ENCODE measurements around the gene PLP1. TPM values are rescaled to one million over a fixed set of nuclear protein-coding genes. Genes with fewer than 3 reads are reported as not detected.

Gene PLP1, protein sequence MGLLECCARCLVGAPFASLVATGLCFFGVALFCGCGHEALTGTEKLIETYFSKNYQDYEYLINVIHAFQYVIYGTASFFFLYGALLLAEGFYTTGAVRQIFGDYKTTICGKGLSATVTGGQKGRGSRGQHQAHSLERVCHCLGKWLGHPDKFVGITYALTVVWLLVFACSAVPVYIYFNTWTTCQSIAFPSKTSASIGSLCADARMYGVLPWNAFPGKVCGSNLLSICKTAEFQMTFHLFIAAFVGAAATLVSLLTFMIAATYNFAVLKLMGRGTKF
- 10 to 100 TPM in 1 of 2 donors, 1 to 10 TPM in 1; 2.9 to 77.5 TPM for total RNA-seq

DNA sequence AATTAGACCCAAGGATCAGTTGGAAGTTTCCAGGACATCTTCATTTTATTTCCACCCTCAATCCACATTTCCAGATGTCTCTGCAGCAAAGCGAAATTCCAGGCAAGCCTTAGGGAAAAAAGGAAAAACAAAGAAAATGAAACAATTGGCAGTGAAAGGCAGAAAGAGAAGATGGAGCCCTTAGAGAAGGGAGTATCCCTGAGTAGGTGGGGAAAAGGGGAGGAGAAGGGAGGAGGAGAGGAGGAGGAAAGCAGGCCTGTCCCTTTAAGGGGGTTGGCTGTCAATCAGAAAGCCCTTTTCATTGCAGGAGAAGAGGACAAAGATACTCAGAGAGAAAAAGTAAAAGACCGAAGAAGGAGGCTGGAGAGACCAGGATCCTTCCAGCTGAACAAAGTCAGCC lies at the start of gene PLP1:
TSS of gene PLP1 (plus strand) at position 295 of the 400 bp plus-strand sequence. CDS start 156 bp downstream, outside the sequence.
- H3K36me3 ChIP-seq = no peaks in the 10 kb centered on the region
- no peaks in the 10 kb centered on the region for H3K4me1 ChIP-seq (replicated peaks)
- TF ChIP-seq POLR2AphosphoS5 (IDR thresholded peaks at IDR 0.05) = no peak
- no peak for TF ChIP-seq POLR2A (IDR thresholded peaks at IDR 0.05)
- TF ChIP-seq CTCF (IDR thresholded peaks at IDR 0.05) = no peak
- intact Hi-C loops (cut with DNase I) = loop anchor here (10.0 kb wide), 1 partner anchor 82 kb away; no protein-coding TSS in a partner anchor
- no peak within 1 kb of the TSS for H3K4me3 ChIP-seq
- no peak for DNase-seq (ENCODE audit: low spot score)
- no peaks in the 10 kb centered on the region for H3K27me3 ChIP-seq (replicated peaks; ENCODE audit: insufficient read depth)
- H3K27ac ChIP-seq = no peak within 1 kb of the TSS
- WGBS = 63% methylated on average over 2 of the region's 2 CpGs
- no peaks in the 10 kb centered on the region for H3K9me3 ChIP-seq

GRCh38 chrX:103727115-103727514 lies 49.5 kb upstream of the PLP1 start:
- TF ChIP-seq CTCF (IDR thresholded peaks at IDR 0.05) (no peak), POLR2A (IDR thresholded peaks at IDR 0.05) (no peak), POLR2AphosphoS5 (IDR thresholded peaks at IDR 0.05) (no peak)
- H3K27me3 ChIP-seq (replicated peaks; ENCODE audit: insufficient read depth) = no peaks in the 10 kb centered on the region
- DNase-seq (ENCODE audit: low spot score) = no peak
- no peaks in the 10 kb centered on the region for H3K4me1 ChIP-seq (replicated peaks)
- intact Hi-C loops (cut with DNase I) = no loop called here
- H3K36me3 ChIP-seq = no peaks in the 10 kb centered on the region
- H3K27ac ChIP-seq = no peak overlapping the region
- no peak overlapping the region for H3K4me3 ChIP-seq
- WGBS = 46% methylated on average over 3 of the region's 4 CpGs
- H3K9me3 ChIP-seq = no peaks in the 10 kb centered on the region

GRCh38 chrX:103729015-103729414 lies 47.6 kb upstream of the PLP1 start:
- Histone ChIP-seq H3K36me3 (no peaks in the 10 kb centered on the region), H3K9me3 (no peaks in the 10 kb centered on the region), H3K27ac (no peak overlapping the region), H3K4me1 (replicated peaks) (no peaks in the 10 kb centered on the region), H3K4me3 (no peak overlapping the region), H3K27me3 (replicated peaks; ENCODE audit: insufficient read depth) (no peaks in the 10 kb centered on the region)
- WGBS = 63% methylated on average over 5 of the region's 5 CpGs
- intact Hi-C loops (cut with DNase I) = no loop called here
- no peak for DNase-seq (ENCODE audit: low spot score)
- TF ChIP-seq CTCF (IDR thresholded peaks at IDR 0.05) (no peak), POLR2AphosphoS5 (IDR thresholded peaks at IDR 0.05) (no peak), POLR2A (IDR thresholded peaks at IDR 0.05) (no peak)

DNA sequence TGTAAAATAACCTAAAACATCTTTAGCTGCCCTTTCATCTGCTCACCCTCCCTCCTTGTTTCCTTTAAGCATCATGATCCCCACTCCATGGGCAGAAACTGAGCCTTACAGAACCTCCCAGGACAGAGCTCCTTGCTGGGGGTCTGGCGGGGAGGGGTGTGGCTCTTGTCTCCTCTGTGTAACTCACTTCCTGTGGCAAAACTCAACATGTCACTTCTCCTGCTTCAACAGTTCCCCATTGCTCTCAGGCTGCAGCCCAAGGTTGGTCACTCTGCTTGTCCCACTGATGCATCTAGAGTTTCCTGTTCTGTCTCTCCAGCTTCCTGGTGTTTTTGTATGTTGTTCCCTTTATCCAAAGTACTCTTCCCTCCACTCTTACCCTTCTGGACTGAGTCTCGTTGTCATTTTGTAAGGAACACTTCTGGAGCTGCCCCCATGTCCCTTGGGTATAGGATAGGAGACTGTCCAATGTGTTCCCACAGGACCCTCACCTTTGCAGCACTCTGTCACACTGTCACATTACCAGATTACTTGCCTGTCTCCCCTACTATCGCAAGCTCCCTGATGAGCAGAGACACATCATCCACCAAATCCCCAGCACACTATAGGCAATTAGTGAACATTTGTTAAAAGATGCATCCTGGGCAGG lies 46.4 kb upstream of the PLP1 start:
- no peak for DNase-seq (ENCODE audit: low spot score)
- TF ChIP-seq CTCF (IDR thresholded peaks at IDR 0.05) (no peak), POLR2A (IDR thresholded peaks at IDR 0.05) (no peak), POLR2AphosphoS5 (IDR thresholded peaks at IDR 0.05) (no peak)
- H3K36me3 ChIP-seq = no peaks in the 10 kb centered on the region
- intact Hi-C loops (cut with DNase I) = no loop called here
- no peaks in the 10 kb centered on the region for H3K4me1 ChIP-seq (replicated peaks)
- H3K27me3 ChIP-seq (replicated peaks; ENCODE audit: insufficient read depth) = no peaks in the 10 kb centered on the region
- 87% methylated on average over 3 of the region's 3 CpGs for WGBS
- no peak overlapping the region for H3K4me3 ChIP-seq
- no peaks in the 10 kb centered on the region for H3K9me3 ChIP-seq
- H3K27ac ChIP-seq = no peak overlapping the region

Data from prostate gland (tissue), 2 donors.